ENCODE measurements around the gene WRNIP1.

WRNIP1 gene

GRCh38 chr6:2809015-2809414 is 43.8 kb downstream of the WRNIP1 start:
- DNase-seq = no peak

GRCh38 chr6:2810092-2810671 is 45.0 kb downstream of the WRNIP1 start:
- DNase-seq = no peak

DNA sequence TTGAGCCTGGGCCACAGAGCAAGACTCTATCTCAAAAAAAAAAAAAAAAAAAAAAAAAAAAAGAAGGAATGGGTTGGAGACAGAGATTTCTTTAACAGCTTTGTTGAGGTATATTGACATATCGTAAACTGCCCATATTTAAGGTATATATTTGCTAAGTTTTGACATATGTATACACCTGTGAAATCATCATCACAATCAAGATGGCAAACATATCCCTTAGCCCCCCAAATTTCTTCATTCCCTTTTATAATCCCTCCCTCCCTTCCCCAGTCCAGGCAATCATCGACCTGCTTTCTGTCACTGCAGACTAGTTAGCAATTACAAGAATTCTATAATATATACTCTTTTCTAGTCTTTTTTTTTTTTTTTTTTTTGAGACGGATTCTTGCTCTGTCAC is 47.5 kb downstream of the WRNIP1 start:
- DNase-seq = no peak

GRCh38 chr6:2816158-2816557 is 51.0 kb downstream of the WRNIP1 start:
- no peak for DNase-seq

DNA sequence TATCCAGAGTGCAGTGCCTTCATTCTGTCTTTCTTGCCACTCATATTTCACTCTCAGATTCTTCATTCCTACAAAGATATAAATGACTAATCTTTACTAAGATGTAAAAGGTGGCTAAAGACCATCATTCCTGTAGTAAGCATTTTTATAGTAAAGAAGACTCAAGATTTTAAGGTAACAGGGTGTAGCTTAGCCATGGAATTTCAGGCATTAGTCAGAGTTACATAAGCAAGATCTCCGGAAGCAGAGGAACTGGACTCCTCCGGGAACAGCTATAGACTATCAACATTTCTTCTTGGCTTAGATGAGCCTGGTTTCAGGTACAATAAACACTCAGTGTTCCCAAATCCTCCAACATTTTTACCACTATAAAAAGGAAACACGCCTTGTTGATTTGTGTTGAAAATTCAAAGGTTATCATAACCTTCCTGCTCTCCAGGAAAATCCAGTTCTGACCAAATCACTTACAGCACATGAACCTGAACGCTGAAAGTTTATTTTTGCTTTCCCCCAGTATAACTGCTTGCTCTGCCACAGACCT is 52.8 kb downstream of the WRNIP1 start:
- DNase-seq = peak; percentile 40

GRCh38 chr6:2818593-2818992 is 53.4 kb downstream of the WRNIP1 start:
- DNase-seq = peak; percentile 31

- no peak for DNase-seq
Observed at GRCh38 chr6:2819115-2819514, 53.9 kb downstream of the WRNIP1 start.

GRCh38 chr6:2819978-2820377 is 54.8 kb downstream of the WRNIP1 start:
- DNase-seq = no peak

DNA sequence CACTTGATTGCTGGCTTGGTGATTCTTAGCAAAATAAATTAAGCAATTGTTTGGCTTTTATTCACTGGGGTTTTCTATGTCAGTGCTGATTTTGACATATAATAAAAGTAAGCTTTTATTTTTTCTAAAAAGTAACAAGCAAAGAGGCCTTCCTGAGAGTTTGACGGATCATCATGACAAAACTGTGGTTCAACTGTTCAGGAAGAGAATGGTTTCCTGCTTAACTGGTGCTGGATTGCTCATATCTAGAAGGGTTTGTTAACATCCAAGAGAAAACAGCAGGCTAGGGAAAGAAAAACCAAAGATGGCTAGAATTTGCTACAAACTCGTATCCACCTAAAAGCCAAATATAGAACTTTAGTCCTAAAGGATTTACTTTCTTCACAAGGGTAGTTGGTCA is 55.2 kb downstream of the WRNIP1 start:
- DNase-seq = no peak

GRCh38 chr6:2821554-2821953 is 56.4 kb downstream of the WRNIP1 start:
- no peak for DNase-seq

GRCh38 chr6:2823104-2823850 is 58.1 kb downstream of the WRNIP1 start:
- peak; percentile 8 for DNase-seq

GRCh38 chr6:2826131-2826530 is 60.9 kb downstream of the WRNIP1 start:
- DNase-seq = no peak

GRCh38 chr6:2827142-2827541 is 61.9 kb downstream of the WRNIP1 start:
- DNase-seq = no peak

DNA sequence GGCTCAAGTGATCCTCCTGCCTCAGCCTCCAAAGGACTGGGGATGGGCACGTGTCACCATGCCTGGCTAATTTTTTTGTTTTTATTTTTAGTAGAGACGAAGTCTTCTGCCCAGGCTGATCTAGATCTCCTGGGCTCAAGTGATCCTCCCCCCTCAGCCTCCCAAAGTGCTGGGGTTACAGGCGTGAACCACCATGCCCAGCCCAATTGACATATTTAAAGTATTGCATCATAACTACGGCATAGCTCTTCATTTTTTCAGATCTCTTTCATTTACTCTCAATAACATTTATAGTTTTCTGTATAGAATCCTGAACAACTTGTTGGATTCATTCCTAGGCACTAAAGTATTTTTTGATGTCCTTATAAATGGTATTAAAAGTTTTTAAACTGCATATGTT is 63.4 kb downstream of the WRNIP1 start:
- no peak for DNase-seq

- no peak for DNase-seq
Observed at GRCh38 chr6:2829253-2829652, 64.1 kb downstream of the WRNIP1 start.

GRCh38 chr6:2830183-2830582 is 65.0 kb downstream of the WRNIP1 start:
- no peak for DNase-seq

DNA sequence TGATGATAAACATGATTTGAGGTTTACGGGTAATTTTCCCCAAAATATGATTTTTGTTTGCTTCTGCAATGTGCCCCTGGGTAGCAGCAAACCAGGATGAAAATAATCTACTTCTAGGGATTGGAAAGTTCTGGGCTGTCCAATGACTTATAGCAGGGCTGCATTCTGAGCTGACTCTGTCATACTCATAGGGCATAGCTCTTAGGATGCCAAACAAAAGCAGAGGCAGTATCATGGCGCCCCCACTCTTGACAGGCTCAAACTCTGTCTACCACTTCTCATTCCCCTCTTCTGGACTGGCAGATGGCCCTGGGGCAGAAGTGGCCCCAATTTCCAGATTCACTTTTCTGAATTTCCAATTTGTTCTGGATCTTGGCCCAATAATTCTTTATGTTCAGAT is 66.2 kb downstream of the WRNIP1 start:
- no peak for DNase-seq

GRCh38 chr6:2834262-2834661 is 69.1 kb downstream of the WRNIP1 start:
- no peak for DNase-seq

All from fibroblast of skin of right quadriceps (primary cell).